GM12874 (cell line): ENCODE data around the gene PKD1L1.

Experiments used
- CTCF ChIP-seq: IDR thresholded peaks from 2 replicates; pipeline ENCODE4 v1.5.1; 2011; ENCODE audit warnings: low read depth, mild to moderate bottlenecking, control low read depth, low read length, moderate library complexity; ENCODE audit not compliant: insufficient read depth

The PKD1L1 gene

GRCh38 chr7:47827351-47827756 is 120.9 kb downstream of the PKD1L1 start:
- TF ChIP-seq CTCF, result no peak

DNA sequence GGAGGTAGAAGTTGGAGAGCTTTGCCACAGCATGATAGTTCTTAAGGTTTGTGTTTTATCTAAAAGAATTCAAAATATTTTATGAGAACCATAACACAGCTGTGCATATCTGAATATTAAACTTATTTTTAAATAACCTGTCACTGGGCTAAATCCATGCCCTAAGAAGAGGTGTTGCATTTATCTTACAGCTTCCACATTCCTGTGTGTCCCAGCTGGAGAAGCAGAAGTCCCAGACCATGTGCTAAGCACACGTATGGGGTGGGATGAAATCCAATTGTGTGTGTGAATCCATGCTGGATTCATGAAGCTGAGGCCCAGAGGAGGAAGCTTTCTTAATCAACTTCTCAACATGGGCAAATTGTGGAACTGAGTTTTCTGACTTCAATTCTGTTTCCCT is 121.5 kb downstream of the PKD1L1 start:
- TF ChIP-seq CTCF, result no peak

- TF ChIP-seq CTCF, result no peak
Measured at GRCh38 chr7:47819607-47819920, 128.7 kb downstream of the PKD1L1 start.

- peak; percentile 80 for TF ChIP-seq CTCF
Measured at GRCh38 chr7:47818796-47819606, 129.3 kb downstream of the PKD1L1 start.

- TF ChIP-seq CTCF, result no peak
Measured at GRCh38 chr7:47817917-47818316, 130.3 kb downstream of the PKD1L1 start.

GRCh38 chr7:47816647-47817046 is 131.6 kb downstream of the PKD1L1 start:
- TF ChIP-seq CTCF, result no peak

DNA sequence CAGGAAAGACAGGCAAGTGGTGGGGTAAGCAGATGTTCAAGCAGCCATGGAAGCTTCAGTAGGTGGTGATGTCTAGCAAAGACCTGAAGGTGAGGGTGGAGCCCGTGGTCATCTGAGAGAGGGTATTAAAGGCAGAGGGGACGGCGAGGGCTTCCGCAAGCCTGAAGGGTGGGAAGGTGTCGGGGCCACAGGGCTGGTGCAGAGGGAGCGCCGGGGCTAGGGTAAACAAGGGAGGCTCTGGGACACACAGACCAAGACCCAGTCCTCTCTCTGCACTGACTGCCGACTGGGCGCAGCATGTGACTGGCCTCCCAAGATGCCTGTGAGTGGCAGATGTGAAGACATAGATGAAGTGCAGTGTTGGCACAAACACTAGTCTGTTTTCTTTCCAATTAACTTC is 132.4 kb downstream of the PKD1L1 start:
- no peak for TF ChIP-seq CTCF
